Astrocyte of the cerebellum (primary cell): Measurements from ENCODE around the gene BMP4.
A peak's percentile ranks its signal among the peaks of the same experiment; 100 is the strongest.

Experiments
- DNase-seq: peaks from one replicate; pipeline ENCODE4 v3.0.0-alpha.2; 2011; ENCODE audit warnings: low read depth
- H3K4me3 ChIP-seq: 2 replicates; pipeline ENCODE4 v1.5.1; 2011; ENCODE audit warnings: mild to moderate bottlenecking, low read depth, low read length, moderate library complexity
- CTCF ChIP-seq: IDR thresholded peaks from 2 replicates; pipeline ENCODE4 v1.5.1; 2012; ENCODE audit warnings: low read length, low read depth, moderate library complexity, mild to moderate bottlenecking; ENCODE audit errors: missing control alignments
- in situ Hi-C: cut with HindIII; loops from 2 replicates; pipeline ENCODE4 v1.10.0; 2017; ENCODE audit warnings: low sequenced_read_pairs

Gene BMP4

GRCh38 chr14:53952533-53952932 is 4.1 kb downstream of the BMP4 start:
- in situ Hi-C loops = no loop called here
- no peak for TF ChIP-seq CTCF
- peak overlapping the region; percentile 82 for H3K4me3 ChIP-seq
- no peak for DNase-seq

- in situ Hi-C loops = no loop called here
- peak overlapping the region; percentile 82 for H3K4me3 ChIP-seq
- no peak for TF ChIP-seq CTCF
- no peak for DNase-seq
These were observed 4.9 kb downstream of the BMP4 start for GRCh38 chr14:53951627-53952303.

- no peak for TF ChIP-seq CTCF
- in situ Hi-C loops = no loop called here
- no peak for DNase-seq
- peak overlapping the region; percentile 82 for H3K4me3 ChIP-seq
These were observed 5.4 kb downstream of the BMP4 start for GRCh38 chr14:53951243-53951626.

GRCh38 chr14:53950031-53950793 is 6.4 kb downstream of the BMP4 start:
- no peak for TF ChIP-seq CTCF
- no peak for DNase-seq
- in situ Hi-C loops = no loop called here
- H3K4me3 ChIP-seq = peak overlapping the region; percentile 82

GRCh38 chr14:53949201-53949600 is 7.4 kb downstream of the BMP4 start:
- no peak for TF ChIP-seq CTCF
- H3K4me3 ChIP-seq = no peak overlapping the region
- in situ Hi-C loops = no loop called here
- no peak for DNase-seq

GRCh38 chr14:53948205-53948884 is 8.3 kb downstream of the BMP4 start:
- no peak overlapping the region for H3K4me3 ChIP-seq
- TF ChIP-seq CTCF = no peak
- in situ Hi-C loops = no loop called here
- DNase-seq = no peak
